IPS-11a (cell line): Measurements from ENCODE around the gene KCTD4.
"Not testable (repeated sequence)": the region's sequence is repeated elsewhere in the genome, so short reads cannot be mapped to it uniquely, and the experiment has no call there.

Experiments used
- H3K4me3 ChIP-seq: one replicate; pipeline ENCODE4 v1.5.1; 2013; ENCODE audit warnings: low read depth, low read length, control low read depth

The KCTD4 gene

DNA sequence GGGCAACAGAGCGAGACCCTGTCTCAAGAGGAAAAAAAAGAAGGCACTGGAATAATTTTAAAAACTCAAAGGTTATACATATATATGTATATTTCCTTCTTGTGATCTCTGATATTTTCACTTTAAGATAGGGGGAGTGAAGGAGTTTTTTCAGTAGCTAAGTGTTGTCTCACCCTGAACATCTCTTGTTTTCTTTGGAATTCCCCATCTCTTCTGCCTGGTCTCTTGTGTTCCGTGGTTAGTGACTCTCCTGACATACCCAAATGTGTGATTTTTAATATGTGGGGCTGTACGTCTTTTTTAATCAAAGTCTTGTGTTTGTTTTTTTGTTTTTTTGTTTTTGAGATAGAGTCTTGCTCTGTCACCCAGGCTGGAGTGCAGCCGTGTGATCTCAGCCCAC is 15.3 kb upstream of the KCTD4 start:
- no peak overlapping the region for H3K4me3 ChIP-seq

DNA sequence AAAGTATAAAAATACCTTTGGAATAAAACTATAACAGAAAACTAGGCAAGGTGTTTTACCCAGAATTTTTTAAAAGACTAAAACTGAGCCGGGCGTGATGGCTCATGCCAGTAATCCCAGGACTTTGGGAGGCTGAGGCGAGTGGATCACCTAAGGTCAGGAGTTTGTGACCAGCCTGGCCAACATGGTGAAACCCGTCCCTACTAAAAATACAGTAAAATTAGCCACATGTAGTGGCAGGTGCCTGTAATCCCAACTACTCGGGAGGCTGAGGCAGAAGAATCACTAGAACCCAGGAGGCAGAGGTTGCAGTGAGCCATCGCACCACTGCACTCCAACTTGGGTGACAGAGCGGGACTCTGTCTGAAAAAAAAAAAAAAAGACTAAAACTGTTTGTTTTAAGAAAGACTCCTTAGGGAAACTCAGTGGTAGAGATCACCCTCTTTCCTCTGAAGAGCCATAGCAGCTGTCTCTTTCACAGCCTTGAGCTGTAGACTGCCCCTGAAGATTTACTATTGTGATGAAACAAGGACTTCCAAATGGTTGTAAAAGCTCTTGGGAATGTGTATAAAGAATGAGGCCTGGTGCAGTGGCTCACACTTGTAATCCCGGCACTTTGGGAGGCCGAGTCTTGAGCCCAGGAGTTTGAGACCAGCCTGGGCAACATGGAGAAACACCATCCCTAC is 14.7 kb upstream of the KCTD4 start:
- no peak overlapping the region for H3K4me3 ChIP-seq

DNA sequence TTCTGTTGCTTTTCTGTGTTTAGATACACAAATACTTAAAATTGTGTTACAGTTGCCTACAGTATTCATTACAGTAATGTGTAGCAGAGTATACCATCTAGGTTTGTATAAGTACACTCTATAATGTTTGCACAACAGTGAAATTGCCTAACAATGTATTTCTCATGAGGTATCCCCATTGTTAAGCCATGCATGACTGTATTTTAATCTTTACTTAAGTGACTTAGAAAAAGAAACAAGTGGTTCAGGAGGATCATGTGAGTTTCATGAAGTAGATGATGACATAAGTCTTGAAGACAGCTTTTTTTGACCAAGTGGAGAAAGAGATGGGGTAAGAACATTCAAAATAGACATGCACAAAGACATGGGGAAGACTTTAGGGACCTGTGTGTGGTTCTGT is 8.4 kb upstream of the KCTD4 start:
- H3K4me3 ChIP-seq, result no peak overlapping the region

DNA sequence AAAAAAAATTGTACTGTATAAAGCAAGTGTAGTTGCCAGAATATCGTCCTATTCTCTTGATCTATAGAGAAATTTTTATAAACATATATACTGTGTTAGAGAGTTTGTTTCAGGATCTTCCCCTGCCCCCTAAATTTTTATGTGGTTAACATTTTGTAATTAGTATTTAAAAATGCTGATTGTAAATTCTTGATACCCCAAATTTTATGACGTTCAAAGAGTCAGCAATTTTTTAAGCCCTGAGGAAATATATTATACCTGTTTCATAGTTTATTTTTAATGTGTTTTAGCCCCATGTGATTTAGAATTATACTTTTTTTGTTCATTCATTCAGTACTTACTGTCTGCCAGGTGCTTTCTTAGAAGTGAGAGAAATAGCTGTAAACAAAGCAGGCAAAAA is 7.3 kb upstream of the KCTD4 start:
- no peak overlapping the region for H3K4me3 ChIP-seq

DNA sequence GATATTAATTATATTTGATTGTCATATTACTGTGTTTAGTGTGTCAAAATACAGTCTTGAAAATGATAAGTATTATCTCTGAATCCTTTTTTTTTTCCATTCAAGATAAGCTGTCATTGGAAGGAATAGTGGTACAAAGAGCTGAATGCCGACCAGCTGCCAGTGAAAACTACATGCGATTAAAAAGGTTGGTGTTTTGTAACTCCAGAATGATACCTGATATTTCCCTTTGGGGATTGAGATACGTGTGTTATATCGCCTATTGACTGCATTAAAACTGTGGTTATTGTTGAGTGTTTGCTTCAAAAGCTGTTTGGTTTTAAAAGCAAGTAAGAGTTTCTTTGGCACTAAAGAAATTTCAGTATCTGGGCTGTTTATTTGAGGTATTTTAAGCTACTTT is 6.5 kb upstream of the KCTD4 start:
- no peak overlapping the region for H3K4me3 ChIP-seq

DNA sequence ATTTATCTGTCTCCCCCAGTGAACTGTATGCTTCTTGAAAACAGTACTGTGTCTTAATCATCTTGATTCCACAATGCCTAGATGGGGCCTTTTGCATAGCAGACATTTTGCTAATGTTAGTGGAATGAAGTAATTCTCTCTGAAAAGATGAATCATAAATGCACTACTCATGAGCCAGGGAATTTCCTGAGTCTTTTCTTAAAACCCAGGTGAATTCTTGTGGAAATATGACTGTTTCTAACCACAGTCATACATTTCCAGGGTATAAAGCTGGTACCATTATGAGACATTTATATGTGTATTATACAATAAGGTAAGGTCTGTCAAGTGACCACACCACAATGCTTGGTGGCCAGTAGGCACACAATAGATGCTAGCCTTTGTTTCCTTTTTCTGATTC is 5.5 kb upstream of the KCTD4 start:
- no peak overlapping the region for H3K4me3 ChIP-seq

DNA sequence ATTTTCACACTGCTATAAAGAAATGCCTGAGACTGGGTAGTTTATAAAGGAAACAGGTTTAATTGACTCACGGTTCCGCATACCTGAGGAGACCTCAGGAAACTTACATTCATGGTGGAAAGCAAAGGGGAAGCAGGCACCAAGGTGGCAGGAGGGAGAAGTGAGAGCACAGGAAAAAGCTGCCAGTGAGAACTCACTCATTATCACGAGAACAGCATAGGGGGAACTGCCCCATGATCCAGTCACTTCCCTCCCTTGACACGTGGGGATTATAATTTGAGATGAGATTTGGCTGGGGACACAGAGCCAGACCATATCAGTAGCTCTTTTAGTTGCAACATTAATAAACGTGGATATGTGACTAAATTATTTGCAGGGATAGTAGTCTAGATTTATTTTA is 4.3 kb upstream of the KCTD4 start:
- H3K4me3 ChIP-seq, result no peak overlapping the region

DNA sequence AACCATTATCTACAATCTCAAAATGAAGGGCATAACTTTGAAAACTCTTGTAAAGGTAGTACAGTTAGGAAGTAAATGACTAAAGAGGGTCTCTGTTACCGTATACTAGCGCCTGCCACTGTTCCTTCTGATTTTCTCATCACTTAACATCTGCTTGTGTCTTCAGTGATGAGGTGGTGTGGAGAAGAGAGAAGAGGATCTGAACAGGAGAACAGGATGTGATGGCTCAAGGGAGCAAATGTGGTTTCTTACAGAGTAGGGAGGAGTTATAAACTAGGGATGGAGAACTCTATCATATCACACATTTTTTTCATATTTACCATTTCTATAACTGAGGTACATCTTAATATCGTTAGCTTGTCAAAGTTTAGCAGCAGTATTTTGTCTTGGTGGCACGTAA is 1.1 kb downstream of the KCTD4 start:
- H3K4me3 ChIP-seq, result no peak overlapping the region

DNA sequence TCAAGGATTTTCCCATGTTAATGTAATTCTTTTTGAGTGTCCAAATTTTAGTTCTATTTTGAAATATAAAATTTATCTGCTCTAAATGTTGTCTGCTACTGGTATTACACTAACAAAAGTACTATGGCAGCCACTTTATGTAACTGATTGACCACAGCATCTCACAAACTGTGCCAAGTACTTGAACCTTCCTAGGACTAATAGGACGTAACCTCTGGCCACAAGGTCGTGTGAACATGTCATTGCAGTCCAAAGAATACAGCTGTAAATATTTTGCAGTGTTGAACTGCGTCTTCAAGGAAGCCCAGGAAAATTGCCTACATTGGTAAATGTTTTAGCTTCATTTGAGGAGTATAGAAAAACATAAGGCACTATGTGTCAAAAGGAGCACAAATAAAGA is 1.9 kb downstream of the KCTD4 start:
- no peak overlapping the region for H3K4me3 ChIP-seq

DNA sequence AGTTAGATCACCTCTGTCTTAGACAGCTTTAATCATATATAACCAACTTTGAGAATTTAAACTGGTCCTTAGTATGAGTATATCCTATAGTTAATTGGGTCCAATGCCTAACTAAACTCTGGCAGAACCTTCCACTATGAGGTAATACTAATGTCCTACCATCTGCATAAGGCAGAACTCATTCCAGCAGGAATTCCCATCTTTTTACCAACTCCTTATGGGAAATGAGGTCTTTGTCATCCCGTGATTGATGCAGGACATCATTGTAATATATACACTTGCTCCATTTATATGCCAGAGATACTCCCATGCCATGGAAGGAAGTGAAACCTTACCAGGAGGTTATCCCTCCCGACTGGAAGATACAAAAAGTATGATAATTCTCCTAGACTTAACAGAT is 2.8 kb downstream of the KCTD4 start:
- H3K4me3 ChIP-seq, result no peak overlapping the region

DNA sequence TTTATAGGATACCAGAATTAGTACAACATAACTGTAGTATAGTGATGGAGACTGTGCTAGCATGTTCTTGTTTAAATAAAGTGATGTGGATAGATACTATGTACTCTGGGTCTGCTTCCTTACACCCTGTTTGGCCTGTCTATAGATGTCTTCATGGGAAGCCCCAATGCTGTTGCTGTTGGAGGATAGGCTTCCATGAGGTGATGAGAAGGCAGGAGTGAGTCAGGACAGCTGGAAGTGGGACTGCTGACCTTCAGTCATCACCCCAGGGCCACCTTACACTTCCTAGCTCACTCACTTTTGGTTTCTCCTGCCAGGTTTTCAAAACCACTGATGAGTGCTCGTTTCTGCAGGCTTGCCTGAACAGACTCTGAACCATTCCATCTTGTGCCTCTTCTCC is 4.2 kb downstream of the KCTD4 start:
- H3K4me3 ChIP-seq, result no peak overlapping the region

DNA sequence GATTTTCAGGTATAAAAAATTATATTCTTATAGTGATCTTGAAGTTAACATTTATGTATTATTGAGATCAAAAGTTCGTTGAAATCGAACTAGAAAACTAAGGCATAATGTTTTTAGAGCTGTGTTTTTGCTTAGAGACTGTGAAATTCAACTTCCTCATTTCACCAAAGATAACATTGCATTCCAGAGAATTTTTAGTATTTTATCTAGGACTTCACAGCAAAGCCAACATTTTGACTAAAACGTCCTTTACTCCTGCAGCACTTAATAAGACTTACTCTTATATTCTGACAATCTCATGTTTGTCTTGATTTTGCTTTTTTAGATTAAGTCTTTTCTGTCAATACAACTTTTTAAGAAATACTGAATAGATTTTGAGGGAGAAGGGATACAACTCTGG is 4.7 kb downstream of the KCTD4 start:
- no peak overlapping the region for H3K4me3 ChIP-seq

DNA sequence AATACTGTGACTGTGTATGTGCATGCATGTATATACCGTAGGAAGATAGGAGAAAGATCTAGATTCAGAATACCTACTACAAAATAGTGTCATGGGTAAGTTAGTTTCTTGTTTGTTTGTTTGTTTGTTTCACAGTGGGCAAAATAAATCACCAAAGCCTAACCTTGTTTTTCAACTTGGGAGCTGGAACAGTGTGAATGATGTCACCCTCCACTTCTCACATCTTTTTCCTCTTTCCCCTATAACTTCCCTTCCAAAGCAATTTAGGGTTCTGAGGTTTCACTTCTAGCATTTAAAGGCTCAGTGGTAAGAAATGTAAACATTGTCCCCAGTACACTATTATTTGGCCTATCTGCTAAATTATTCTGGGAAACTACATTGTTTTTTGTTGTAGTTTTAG is 5.4 kb downstream of the KCTD4 start:
- no peak overlapping the region for H3K4me3 ChIP-seq

DNA sequence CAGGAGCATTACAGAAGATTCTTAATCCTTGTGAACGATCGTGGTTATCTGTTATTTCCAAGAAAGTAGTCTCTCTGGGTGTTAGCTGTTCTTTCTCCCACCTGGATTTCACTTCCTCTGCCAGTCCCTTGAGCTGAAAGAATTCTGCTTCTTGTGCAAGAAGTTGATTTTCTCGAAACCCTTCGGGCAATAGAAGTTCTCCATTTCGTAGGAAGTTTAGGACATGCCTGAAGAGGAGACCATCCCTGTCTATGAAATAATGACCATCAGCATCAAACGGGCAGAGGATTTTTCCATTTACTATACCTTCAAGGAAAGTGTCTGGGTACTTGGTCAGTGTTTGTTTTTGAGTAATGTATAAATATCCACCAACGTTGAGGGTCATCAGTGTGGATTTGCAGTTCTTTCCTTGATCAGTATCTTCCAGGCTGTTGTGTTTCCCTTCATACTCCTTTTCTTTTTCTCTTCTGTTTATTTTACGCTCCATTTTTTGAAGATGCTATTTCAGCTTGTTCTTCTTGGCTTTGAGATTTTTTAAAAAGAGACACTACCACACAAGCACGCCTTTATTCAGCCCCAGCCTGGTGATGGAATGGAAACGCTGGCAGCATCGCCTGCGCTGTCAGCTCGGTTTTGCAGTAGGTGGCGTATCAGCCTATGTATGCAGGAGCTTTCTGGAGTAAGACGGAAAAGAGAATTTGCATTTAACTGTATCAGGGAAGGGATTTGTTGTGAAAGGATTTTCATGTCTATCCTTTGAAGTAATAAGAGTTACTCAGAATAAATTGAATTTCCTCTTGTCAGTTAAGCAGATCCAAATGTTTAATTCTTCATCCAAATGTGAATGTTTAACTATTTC is 6.5 kb downstream of the KCTD4 start:
- no peak overlapping the region for H3K4me3 ChIP-seq

DNA sequence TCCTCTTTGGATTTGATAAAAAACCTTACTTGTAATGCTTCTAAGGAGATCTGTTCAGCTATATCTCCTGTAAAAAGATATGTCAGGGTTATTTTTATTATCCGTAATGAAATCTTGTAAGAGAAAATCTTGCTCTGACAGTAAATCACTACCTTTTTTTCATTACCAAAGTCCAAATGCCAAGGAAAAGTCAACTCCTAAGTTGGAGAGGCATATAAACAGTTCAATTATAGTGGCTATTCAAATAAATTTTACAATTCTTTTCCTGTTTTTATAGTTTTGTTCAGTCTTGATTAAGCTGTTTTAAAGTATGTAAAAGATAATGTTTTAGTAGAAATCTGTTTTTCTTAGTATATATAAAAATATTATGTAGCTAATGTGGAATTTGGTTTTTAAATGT is 9.0 kb downstream of the KCTD4 start:
- no peak overlapping the region for H3K4me3 ChIP-seq

DNA sequence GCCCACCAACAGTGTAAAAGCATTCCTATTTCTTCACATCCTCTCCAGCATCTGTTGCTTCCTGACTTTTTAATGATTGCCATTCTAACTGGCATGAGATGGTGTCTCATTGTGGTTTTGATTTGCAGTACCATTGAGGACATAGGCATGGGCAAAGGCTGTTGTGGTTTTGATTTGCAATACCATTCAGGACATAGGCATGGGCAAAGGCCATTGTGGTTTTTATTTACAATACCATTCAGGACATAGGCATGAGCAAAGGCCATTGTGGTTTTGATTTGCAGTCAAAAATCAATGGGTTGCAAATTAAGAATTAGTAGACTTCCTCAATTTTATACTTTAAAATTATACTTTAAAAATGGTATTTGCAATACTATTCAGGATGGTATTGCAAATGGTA is 11.3 kb downstream of the KCTD4 start:
- H3K4me3 ChIP-seq, result not testable (repeated sequence)

DNA sequence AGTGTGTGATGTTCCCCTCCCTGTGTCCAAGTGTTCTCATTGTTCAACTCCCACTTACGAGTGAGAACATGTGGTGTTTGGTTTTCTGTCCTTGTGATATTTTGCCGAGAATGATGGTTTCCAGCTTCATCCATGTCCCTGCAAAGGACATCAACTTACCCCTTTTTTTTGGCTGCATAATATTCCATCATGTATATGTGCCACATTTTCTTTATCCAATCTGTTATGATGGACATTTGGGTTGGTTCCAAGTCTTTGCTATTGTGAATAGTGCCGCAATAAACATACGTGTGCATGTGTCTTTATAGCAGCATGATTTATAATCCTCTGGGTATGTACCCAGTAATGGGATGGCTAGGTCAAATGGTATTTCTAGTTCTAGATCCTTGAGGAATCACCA is 11.8 kb downstream of the KCTD4 start:
- H3K4me3 ChIP-seq, result not testable (repeated sequence)

DNA sequence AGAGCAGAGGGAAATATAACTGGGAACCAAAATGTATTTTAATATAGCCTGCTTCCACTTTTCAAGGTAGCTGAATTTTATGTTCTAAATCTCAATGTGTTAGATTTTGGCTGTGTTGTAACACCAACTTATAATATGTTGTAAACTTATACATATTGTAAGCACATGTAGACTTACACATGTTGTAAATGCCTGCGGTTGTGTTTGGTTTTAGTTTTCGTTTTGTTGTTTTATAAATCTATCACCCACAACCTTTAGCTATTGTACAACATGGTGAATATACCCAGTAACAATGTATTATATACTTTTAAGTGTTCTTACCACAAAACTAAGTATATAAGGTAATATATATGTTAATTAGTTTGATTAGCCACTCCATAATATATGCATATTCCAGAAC is 15.6 kb downstream of the KCTD4 start:
- H3K4me3 ChIP-seq, result no peak overlapping the region

DNA sequence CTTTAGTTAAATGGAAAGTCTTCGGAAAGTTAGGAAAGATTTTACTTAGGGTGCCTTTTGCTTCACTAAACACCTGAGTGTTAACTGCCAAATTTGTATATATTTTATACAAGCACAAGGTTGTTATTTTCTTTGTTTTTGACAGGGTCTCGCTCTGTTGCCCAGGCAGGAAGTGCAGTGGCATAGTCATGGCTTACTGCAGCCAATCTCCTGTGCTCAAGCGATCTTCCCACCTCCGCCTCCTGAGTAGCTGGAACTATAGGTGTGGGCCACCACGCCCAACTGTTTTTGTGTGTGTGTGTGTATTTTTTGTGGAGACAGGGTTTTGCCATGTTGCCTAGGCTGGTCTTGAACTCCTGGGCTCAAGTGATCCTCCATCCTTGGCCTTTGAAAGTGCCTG is 16.2 kb downstream of the KCTD4 start:
- H3K4me3 ChIP-seq, result no peak overlapping the region

DNA sequence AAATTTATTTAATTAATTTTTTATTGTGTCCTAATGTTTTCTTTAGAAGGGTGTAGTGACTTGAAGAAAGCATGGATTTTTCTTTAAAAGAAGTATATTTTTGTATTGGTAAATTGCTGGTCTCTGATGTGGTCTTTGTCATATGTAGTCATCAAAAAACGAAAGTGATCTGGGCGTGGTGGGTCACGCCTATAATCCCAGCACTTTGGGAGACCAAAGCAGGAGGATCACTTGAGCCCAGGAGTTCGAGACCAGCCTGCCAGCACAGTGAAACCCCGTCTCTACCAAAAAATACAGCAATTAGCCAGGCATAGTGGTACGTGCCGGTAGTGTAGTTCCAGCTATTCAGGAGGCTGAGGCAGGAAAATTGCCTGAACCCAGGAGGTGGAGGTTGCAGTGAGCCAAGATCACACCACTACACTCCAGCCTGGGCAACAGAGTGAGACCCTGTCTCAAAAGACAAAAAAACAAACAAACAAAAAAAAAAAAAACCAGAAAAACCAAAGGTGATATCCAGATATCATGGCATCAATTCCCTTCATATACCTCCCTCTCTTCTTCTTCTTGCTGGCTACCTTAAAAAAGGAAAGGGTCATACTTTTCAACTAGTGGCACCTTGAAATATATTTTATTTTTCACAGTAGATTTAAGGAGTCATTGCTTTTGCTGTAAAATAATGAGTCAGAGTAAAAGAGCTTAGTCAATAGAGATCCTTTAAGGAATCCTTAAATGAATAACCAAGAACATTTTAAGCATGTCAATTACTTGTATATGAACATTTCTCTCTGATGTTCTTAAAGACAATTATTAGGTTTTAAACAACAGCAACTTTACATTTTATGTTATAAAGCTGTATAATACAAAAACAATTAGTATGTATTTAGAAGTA is 19.9 kb downstream of the KCTD4 start:
- no peak overlapping the region for H3K4me3 ChIP-seq

DNA sequence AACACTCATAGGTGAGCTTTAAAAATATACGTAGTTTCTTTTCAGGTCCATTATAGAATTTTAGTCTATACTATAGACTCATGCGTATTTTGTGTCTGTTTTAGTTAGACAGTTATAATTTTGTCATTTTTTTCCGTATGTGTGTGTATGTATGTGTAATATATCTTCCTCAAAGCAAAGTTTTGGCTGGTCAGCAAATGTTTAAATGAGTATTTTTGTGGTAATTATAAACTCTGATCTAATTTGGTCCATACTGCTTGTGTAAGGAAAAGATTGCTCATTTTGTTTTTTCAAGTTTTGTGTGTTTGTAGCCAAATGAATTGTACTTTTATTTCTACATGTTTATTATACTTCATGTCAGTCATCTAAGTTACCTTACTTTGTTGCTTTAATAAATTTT is 20.5 kb downstream of the KCTD4 start:
- H3K4me3 ChIP-seq, result no peak overlapping the region

DNA sequence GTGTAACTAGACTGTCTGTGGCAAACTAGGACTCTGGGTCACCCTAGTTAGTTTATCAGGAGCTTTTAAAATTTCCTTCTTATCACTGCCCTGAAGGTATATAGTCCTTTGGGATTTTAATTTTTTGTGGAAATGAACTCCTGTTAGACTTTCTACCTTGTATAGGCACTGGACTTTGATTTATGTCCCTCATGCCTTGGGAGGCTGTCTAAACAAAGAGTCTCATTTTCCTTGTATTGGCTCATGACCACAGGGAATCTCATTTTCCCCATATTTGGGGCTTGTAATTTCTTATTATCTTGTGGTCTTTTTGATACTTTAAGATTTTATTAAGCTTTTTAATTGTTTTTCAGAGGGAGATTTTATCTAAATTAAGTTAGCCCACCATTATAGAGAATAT is 21.4 kb downstream of the KCTD4 start:
- H3K4me3 ChIP-seq, result no peak overlapping the region
